Liver (tissue), 9 donors: ENCODE data around the gene HES4. TPM values are rescaled to one million over a fixed set of nuclear protein-coding genes. Genes with fewer than 3 reads are reported as not detected.

Source experiments
- DNase-seq: peaks from one replicate; pipeline ENCODE4 v3.0.0-alpha.2; 2017; ENCODE audit warnings: low spot score
- H3K27ac ChIP-seq, 2 donors: one replicate each; pipeline ENCODE4 v1.7.0; 2013; ENCODE audit warnings: inconsistent platforms in 2 of 2, low read length in 2 of 2, control low read depth in 1 of 2, low read depth in 1 of 2, mild to moderate bottlenecking in 1 of 2
- H3K27me3 ChIP-seq, 4 donors: one replicate each; pipeline versions ENCODE4 v1.6.1 to v1.7.0; 2013; ENCODE audit warnings: low read length in 3 of 4, inconsistent platforms in 1 of 4, mild to moderate bottlenecking in 1 of 4, moderate library complexity in 1 of 4; ENCODE audit not compliant: control insufficient read depth in 4 of 4, insufficient read depth in 4 of 4
- H3K36me3 ChIP-seq, 4 donors: one replicate each; pipeline versions ENCODE4 v1.6.1 to v1.7.0; 2013; ENCODE audit warnings: low read length in 3 of 4, mild to moderate bottlenecking in 3 of 4, low read depth in 1 of 4, moderate library complexity in 1 of 4; ENCODE audit not compliant: control insufficient read depth in 4 of 4, insufficient read depth in 3 of 4
- H3K4me1 ChIP-seq, 4 donors: one replicate each; pipeline versions ENCODE4 v1.6.1 to v1.7.0; 2013; ENCODE audit warnings: low read length in 3 of 4, mild to moderate bottlenecking in 3 of 4, moderate library complexity in 1 of 4; ENCODE audit not compliant: control insufficient read depth in 4 of 4, insufficient read depth in 4 of 4
- H3K4me3 ChIP-seq, 3 donors: one replicate each; pipeline versions ENCODE4 v1.6.1 to v1.7.0; 2013; ENCODE audit warnings: low read length in 3 of 3, control low read depth in 1 of 3, low read depth in 1 of 3, mild to moderate bottlenecking in 1 of 3
- H3K9ac ChIP-seq, 2 donors: one replicate each; pipeline ENCODE4 v1.7.0; 2013; ENCODE audit warnings: low read length in 2 of 2, mild to moderate bottlenecking in 2 of 2, moderate library complexity in 2 of 2, control low read depth in 1 of 2, low read depth in 1 of 2
- H3K9me3 ChIP-seq, 4 donors: one replicate each; pipeline versions ENCODE4 v1.6.1 to v1.7.0; 2013; ENCODE audit warnings: low read length in 3 of 4; ENCODE audit not compliant: control insufficient read depth in 4 of 4
- EGR1 ChIP-seq, 2 donors: IDR thresholded peaks; 2 replicates each; pipeline ENCODE4 v1.6.1; 2016 to 2018; ENCODE audit warnings: antibody characterized with exemption in 2 of 2, low read depth in 2 of 2
- FOXA1 ChIP-seq: IDR thresholded peaks from 2 replicates; pipeline ENCODE4 v1.6.1; 2016; ENCODE audit warnings: antibody characterized with exemption
- FOXA2 ChIP-seq: IDR thresholded peaks from 2 replicates; pipeline ENCODE4 v1.6.1; 2016; ENCODE audit warnings: antibody characterized with exemption
- GABPA ChIP-seq, 2 donors: IDR thresholded peaks in 1 of 2; conservative IDR thresholded peaks in 1 of 2; 2 replicates each; pipeline ENCODE4 v1.6.1; 2016; ENCODE audit warnings: antibody characterized with exemption in 2 of 2, mild to moderate bottlenecking in 1 of 2, moderate library complexity in 1 of 2
- HNF4A ChIP-seq, 2 donors: conservative IDR thresholded peaks; 2 replicates each; pipeline ENCODE4 v1.6.1; 2016; ENCODE audit warnings: antibody characterized with exemption in 2 of 2, mild to moderate bottlenecking in 2 of 2
- JUND ChIP-seq, 2 donors: IDR thresholded peaks; 2 replicates each; pipeline ENCODE4 v1.6.1; 2016; ENCODE audit warnings: antibody characterized with exemption in 2 of 2
- NR2F2 ChIP-seq: IDR thresholded peaks from 2 replicates; pipeline ENCODE4 v1.6.1; 2016; ENCODE audit warnings: antibody characterized with exemption
- RAD21 ChIP-seq, 2 donors: IDR thresholded peaks; 2 replicates each; pipeline ENCODE4 v1.6.1; 2016; ENCODE audit warnings: antibody characterized with exemption in 2 of 2, mild to moderate bottlenecking in 2 of 2
- RXRA ChIP-seq, 2 donors: IDR thresholded peaks; 2 replicates each; pipeline ENCODE4 v1.6.1; 2017 to 2018; ENCODE audit warnings: antibody characterized with exemption in 2 of 2, mild to moderate bottlenecking in 1 of 2
- SP1 ChIP-seq: IDR thresholded peaks from 2 replicates; pipeline ENCODE4 v1.6.1; 2018; ENCODE audit warnings: antibody characterized with exemption, mild to moderate bottlenecking
- TAF1 ChIP-seq: conservative IDR thresholded peaks from 2 replicates; pipeline ENCODE4 v1.6.1; 2016; ENCODE audit warnings: antibody characterized with exemption, mild to moderate bottlenecking
- YY1 ChIP-seq: IDR thresholded peaks from 2 replicates; pipeline ENCODE4 v1.6.1; 2016; ENCODE audit warnings: antibody characterized with exemption, mild to moderate bottlenecking
- WGBS: extraction: QIAGEN DNeasy Blood & Tissue Kit; methylation state at CpG from one replicate; pipeline ENCODE4 v1.1.7; 2013; 5-methylcytosine and 5-hydroxymethylcytosine counted together
- polyA plus RNA-seq, 2 donors: library from polyadenylated mRNA; stranded (reverse) in 1 of 2; unstranded in 1 of 2; fragments of 200-250 nt in 1 of 2; fragments of >200 nt in 1 of 2; fragmentation: Nextera tagmentation in 1 of 2; extraction: Ambion mirVana in 1 of 2; gene quantifications; one replicate each; pipeline versions ENCODE4 v1.2.1 to v1.2.3, GENCODE V29; 2013 to 2015
- total RNA-seq, 2 donors: library from RNA; depleted of rRNA; stranded (reverse); fragments of >200 nt; gene quantifications; one replicate each; pipeline ENCODE4 v1.2.3, GENCODE V29; 2014
- TF ChIP-seq, protein P1 (sequence below): IDR thresholded peaks from 2 replicates; pipeline ENCODE4 v1.6.1; 2016; ENCODE audit warnings: antibody characterized with exemption
- TF ChIP-seq, protein P2 (sequence below): IDR thresholded peaks from 2 replicates; pipeline ENCODE4 v1.6.1; 2016; ENCODE audit warnings: antibody characterized with exemption, mild to moderate bottlenecking
- TF ChIP-seq, protein P3 (sequence below): IDR thresholded peaks from 2 replicates; pipeline ENCODE4 v1.6.1; 2016; ENCODE audit warnings: antibody characterized with exemption
- TF ChIP-seq, protein P4 (sequence below): fragments of 150-350 bp; IDR thresholded peaks from 2 replicates; pipeline ENCODE4 v1.5.1; 2017; ENCODE audit warnings: improper control_type of control experiment, low read depth, low read length; ENCODE audit not compliant: missing input control
- donor health status: healthy.
- donor health status: healthy.
- donor health status: healthy.
- donor health status: healthy.
- donor health status: healthy.

The HES4 gene
- total and polyA plus RNA-seq, 4 donors: 0.93 to 1.9 (median 1.7) TPM

DNA sequence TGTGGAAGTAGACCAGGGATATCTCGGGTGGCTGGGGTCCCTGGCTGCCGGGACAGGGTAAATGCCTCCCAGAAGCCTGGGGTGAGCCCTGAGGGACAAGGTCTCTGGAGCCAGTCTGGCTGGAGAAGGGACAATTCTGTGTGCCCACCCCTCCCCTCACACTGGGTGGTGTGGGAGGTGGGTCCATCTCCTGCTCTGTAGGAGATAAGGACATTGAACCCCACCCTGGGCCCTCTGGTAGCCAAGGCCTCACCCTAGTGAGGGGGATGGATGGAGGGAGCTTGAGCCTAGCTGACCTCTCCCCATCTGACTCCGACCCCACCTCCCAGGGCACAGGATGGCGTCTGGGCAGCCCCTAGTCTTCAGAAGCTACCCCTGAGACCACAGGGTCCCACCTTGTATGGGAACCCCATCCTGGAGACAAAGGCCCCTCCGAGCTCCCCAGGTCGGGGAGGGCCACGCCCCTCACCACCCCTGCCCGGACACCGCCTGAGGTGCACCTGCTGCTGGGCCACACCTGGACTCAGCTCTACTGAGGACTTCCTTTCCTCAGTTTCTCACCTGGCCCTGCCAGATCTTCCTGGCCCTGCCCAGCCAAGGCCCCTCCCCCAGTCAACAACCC, 24.4 kb upstream of the HES4 start:
- no peak overlapping the region for H3K9ac ChIP-seq
- WGBS: 89% methylated on average over 9 of the region's 9 CpGs
- H3K36me3 ChIP-seq: no peaks in the 10 kb centered on the region
- no peaks in the 10 kb centered on the region for H3K9me3 ChIP-seq
- no peak overlapping the region for H3K27ac ChIP-seq
- TF ChIP-seq EGR1 (IDR thresholded peaks at IDR 0.05; ENCODE audit: low read depth in 2 of 2) (no peak), RXRA (IDR thresholded peaks at IDR 0.05) (no peak), RAD21 (IDR thresholded peaks at IDR 0.05) (no peak), TAF1 (no peak), JUND (IDR thresholded peaks at IDR 0.05) (no peak), HNF4A (conservative IDR thresholded peaks at IDR 0.05) (no peak), FOXA1 (no peak), FOXA2 (no peak)
- TF ChIP-seq, protein P1, sequence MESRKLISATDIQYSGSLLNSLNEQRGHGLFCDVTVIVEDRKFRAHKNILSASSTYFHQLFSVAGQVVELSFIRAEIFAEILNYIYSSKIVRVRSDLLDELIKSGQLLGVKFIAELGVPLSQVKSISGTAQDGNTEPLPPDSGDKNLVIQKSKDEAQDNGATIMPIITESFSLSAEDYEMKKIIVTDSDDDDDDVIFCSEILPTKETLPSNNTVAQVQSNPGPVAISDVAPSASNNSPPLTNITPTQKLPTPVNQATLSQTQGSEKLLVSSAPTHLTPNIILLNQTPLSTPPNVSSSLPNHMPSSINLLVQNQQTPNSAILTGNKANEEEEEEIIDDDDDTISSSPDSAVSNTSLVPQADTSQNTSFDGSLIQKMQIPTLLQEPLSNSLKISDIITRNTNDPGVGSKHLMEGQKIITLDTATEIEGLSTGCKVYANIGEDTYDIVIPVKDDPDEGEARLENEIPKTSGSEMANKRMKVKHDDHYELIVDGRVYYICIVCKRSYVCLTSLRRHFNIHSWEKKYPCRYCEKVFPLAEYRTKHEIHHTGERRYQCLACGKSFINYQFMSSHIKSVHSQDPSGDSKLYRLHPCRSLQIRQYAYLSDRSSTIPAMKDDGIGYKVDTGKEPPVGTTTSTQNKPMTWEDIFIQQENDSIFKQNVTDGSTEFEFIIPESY: no peak
- TF ChIP-seq, protein P2, sequence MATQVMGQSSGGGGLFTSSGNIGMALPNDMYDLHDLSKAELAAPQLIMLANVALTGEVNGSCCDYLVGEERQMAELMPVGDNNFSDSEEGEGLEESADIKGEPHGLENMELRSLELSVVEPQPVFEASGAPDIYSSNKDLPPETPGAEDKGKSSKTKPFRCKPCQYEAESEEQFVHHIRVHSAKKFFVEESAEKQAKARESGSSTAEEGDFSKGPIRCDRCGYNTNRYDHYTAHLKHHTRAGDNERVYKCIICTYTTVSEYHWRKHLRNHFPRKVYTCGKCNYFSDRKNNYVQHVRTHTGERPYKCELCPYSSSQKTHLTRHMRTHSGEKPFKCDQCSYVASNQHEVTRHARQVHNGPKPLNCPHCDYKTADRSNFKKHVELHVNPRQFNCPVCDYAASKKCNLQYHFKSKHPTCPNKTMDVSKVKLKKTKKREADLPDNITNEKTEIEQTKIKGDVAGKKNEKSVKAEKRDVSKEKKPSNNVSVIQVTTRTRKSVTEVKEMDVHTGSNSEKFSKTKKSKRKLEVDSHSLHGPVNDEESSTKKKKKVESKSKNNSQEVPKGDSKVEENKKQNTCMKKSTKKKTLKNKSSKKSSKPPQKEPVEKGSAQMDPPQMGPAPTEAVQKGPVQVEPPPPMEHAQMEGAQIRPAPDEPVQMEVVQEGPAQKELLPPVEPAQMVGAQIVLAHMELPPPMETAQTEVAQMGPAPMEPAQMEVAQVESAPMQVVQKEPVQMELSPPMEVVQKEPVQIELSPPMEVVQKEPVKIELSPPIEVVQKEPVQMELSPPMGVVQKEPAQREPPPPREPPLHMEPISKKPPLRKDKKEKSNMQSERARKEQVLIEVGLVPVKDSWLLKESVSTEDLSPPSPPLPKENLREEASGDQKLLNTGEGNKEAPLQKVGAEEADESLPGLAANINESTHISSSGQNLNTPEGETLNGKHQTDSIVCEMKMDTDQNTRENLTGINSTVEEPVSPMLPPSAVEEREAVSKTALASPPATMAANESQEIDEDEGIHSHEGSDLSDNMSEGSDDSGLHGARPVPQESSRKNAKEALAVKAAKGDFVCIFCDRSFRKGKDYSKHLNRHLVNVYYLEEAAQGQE: no peak
- TF ChIP-seq, protein P3, sequence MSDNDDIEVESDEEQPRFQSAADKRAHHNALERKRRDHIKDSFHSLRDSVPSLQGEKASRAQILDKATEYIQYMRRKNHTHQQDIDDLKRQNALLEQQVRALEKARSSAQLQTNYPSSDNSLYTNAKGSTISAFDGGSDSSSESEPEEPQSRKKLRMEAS: no peak
- no peak overlapping the region for H3K4me3 ChIP-seq
- H3K27me3 ChIP-seq: no peaks in the 10 kb centered on the region
- peaks cover 0 to 7% (median 4%) of the 10 kb centered on the region in 4 donors for H3K4me1 ChIP-seq
- peak; percentile 61 for DNase-seq

DNA sequence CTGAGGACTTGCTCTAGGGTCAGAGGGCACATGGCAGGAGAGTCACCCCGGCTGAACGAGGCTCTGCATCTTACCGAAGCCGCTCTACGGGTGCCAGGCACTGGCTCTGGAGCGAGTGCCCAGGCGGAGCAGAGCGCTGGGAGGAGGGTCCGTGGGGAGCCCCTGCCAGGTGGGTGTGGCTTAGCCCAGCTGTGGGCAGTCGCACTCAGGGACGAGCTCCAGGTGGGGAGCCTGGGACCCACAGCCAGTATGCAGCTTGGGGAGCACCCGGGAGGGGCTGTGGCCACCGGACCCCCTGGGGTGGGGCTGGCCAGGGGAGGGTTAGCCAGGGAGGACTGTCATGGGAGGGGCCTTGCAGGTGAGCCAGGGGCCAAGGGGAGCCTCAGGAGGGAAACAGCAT, 23.8 kb upstream of the HES4 start:
- TF ChIP-seq GABPA (IDR thresholded peaks at IDR 0.05 in 1 of 2, conservative IDR thresholded peaks at IDR 0.05 in 1 of 2) (no peak), EGR1 (IDR thresholded peaks at IDR 0.05; ENCODE audit: low read depth in 2 of 2) (no peak), HNF4A (conservative IDR thresholded peaks at IDR 0.05) (no peak), TAF1 (no peak), RXRA (IDR thresholded peaks at IDR 0.05) (no peak), YY1 (no peak), FOXA1 (no peak), NR2F2 (no peak), SP1 (no peak), RAD21 (IDR thresholded peaks at IDR 0.05) (no peak)
- TF ChIP-seq, protein P4, sequence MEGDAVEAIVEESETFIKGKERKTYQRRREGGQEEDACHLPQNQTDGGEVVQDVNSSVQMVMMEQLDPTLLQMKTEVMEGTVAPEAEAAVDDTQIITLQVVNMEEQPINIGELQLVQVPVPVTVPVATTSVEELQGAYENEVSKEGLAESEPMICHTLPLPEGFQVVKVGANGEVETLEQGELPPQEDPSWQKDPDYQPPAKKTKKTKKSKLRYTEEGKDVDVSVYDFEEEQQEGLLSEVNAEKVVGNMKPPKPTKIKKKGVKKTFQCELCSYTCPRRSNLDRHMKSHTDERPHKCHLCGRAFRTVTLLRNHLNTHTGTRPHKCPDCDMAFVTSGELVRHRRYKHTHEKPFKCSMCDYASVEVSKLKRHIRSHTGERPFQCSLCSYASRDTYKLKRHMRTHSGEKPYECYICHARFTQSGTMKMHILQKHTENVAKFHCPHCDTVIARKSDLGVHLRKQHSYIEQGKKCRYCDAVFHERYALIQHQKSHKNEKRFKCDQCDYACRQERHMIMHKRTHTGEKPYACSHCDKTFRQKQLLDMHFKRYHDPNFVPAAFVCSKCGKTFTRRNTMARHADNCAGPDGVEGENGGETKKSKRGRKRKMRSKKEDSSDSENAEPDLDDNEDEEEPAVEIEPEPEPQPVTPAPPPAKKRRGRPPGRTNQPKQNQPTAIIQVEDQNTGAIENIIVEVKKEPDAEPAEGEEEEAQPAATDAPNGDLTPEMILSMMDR: no peak
- TF ChIP-seq, protein P1: no peak
- TF ChIP-seq, protein P2: no peak
- Histone ChIP-seq H3K27ac (no peak overlapping the region), H3K27me3 (no peaks in the 10 kb centered on the region), H3K4me3 (no peak overlapping the region), H3K9ac (no peak overlapping the region), H3K9me3 (no peaks in the 10 kb centered on the region), H3K4me1 (peaks cover 3 to 10% (median 7%) of the 10 kb centered on the region in 4 donors), H3K36me3 (no peaks in the 10 kb centered on the region)
- DNase-seq: no peak
- 78% methylated on average over 13 of the region's 13 CpGs for WGBS
